K562 (cell line): Measurements from ENCODE around the gene PPP1CC. TPM values are rescaled to one million over a fixed set of nuclear protein-coding genes. Genes with fewer than 3 reads are reported as not detected.

ENCODE experiments used
- ARNT ChIP-seq, 2 experiments: fragments of 450-650 bp; IDR thresholded peaks; 2 replicates each; pipeline ENCODE4 v1.6.1; 2016; ENCODE audit warnings: mild to moderate bottlenecking in 1 of 2
- FOXP1 ChIP-seq: sonication (generic); formaldehyde crosslinking; IDR thresholded peaks from 2 replicates; pipeline ENCODE4 v1.8.0; 2022; ENCODE audit warnings: mild to moderate bottlenecking, missing genetic modification reagents
- SRF ChIP-seq, 2 experiments: fragments of 250-450, 450-650 bp in 1 of 2; sonication (Bioruptor Pico) in 1 of 2; sonication (generic) in 1 of 2; formaldehyde crosslinking; IDR thresholded peaks; 2 replicates each; pipeline versions ENCODE4 v1.5.0 to v1.5.1; 2020 to 2022; ENCODE audit warnings: mild to moderate bottlenecking in 1 of 2, missing genetic modification reagents in 1 of 2
- ZBTB40 ChIP-seq, 2 experiments: fragments of 450-650 bp in 1 of 2; sonication (generic) in 1 of 2; formaldehyde crosslinking in 1 of 2; IDR thresholded peaks; 2 replicates each; pipeline versions ENCODE4 v1.7.1 to v1.9.0; 2016 to 2022; ENCODE audit warnings: inconsistent platforms in 1 of 2, mild to moderate bottlenecking in 1 of 2, missing genetic modification reagents in 1 of 2
- ZNF395 ChIP-seq: fragments of 200-800 bp; sonication (Bioruptor generic); IDR thresholded peaks from 2 replicates; pipeline ENCODE4 v1.6.1; 2017; ENCODE audit warnings: missing genetic modification characterization, missing compliant biosample characterization
- polyA plus RNA-seq, 8 experiments: library from polyadenylated mRNA; depleted of rRNA in 4 of 8; stranded (reverse) in 5 of 8; unstranded in 3 of 8; fragments of >200 nt; fragmentation: Nextera tagmentation in 2 of 8; fragmentation: Illumina TruSeq in 1 of 8; extraction: Ambion mirVana in 2 of 8; extraction: Trizol in 1 of 8; gene quantifications; 2 replicates each; pipeline versions ENCODE4 v1.2.1 to v1.2.3, GENCODE V29; 2011 to 2014; ENCODE audit warnings: inconsistent platforms in 1 of 8, missing spikeins in 1 of 8
- total RNA-seq, 7 experiments: library from RNA; depleted of rRNA in 6 of 7; stranded (reverse); fragments of >200 nt in 6 of 7; fragmentation: Illumina TruSeq in 2 of 7; extraction: Trizol in 2 of 7; gene quantifications; 2 replicates each; pipeline versions ENCODE4 v1.2.1 to v1.2.3, GENCODE V29; 2011 to 2021; ENCODE audit warnings: low replicate concordance in 1 of 7

Gene PPP1CC
- total and polyA plus RNA-seq, 9 of the 15 experiments (the other 6 are each of a cell fraction or from before 2014, with no cell fraction given) = 67.4 to 286 (median 195) TPM

GRCh38 chr12:110760204-110760609, 17.5 kb upstream of the PPP1CC start (continued):
- TF ChIP-seq ZBTB40 (IDR thresholded peaks at IDR 0.05) = no peak; the same call in 1 of the 2 replicates
- no peak for TF ChIP-seq ZBTB40 (CRISPR knock-in tag; IDR thresholded peaks at IDR 0.05)
- TF ChIP-seq ARNT (IDR thresholded peaks at IDR 0.05) = peak in 1 of 2 experiments; percentile 29; a peak in 1 of 4 replicates
- no peak for TF ChIP-seq ZNF395 (CRISPR knock-in tag)
- TF ChIP-seq SRF (CRISPR knock-in tag; IDR thresholded peaks at IDR 0.05) = no peak
- TF ChIP-seq FOXP1 (CRISPR knock-in tag) = no peak
